SK-N-SH (cell line): Measurements from ENCODE around the gene CLN6. TPM values are rescaled to one million over a fixed set of nuclear protein-coding genes. Genes with fewer than 3 reads are reported as not detected.

Source experiments
- CTCF ChIA-PET: fragments of 300-600, 350-600 bp; formaldehyde crosslinking; extraction: SDS; loops from one replicate; lab custom pipeline; 2021; lab: Yijun Ruan, JAX
- POLR2A ChIA-PET: fragments of 350-600 bp; sonication (Branson Sonifier 250); formaldehyde crosslinking; extraction: SDS; loops from one replicate; lab custom pipeline; 2020; ENCODE audit warnings: antibody characterized with exemption, inconsistent platforms; lab: Yijun Ruan, JAX
- DNase-seq: peaks from one replicate; pipeline ENCODE4 v3.0.0; 2012
- H2AFZ ChIP-seq: fragments of 200-600 bp; sonication (generic); 2 replicates; pipeline ENCODE4 v1.8.1; 2016; ENCODE audit warnings: antibody characterized with exemption, mild to moderate bottlenecking, low read depth
- H3F3A ChIP-seq: fragments of 200-600 bp; sonication (generic); replicated peaks from 2 replicates; pipeline ENCODE3; 2016; ENCODE audit warnings: antibody characterized with exemption, mild to moderate bottlenecking; ENCODE audit not compliant: insufficient read depth
- H3K27ac ChIP-seq, 2 experiments: fragments of 200-500 bp in 1 of 2; fragments of 200-600 bp in 1 of 2; sonication (Bioruptor generic) in 1 of 2; sonication (generic), shearing (Covaris generic) in 1 of 2; 2 replicates each; pipeline versions ENCODE4 v1.5.1 to v1.6.1; 2014 to 2016; ENCODE audit warnings: low read depth in 2 of 2, inconsistent platforms in 1 of 2, low read length in 1 of 2, mild to moderate bottlenecking in 1 of 2, mixed read lengths in 1 of 2
- H3K27me3 ChIP-seq: fragments of 200-600 bp; sonication (generic), shearing (Covaris generic); 2 replicates; pipeline ENCODE4 v1.6.1; 2016; ENCODE audit warnings: mixed run types; ENCODE audit not compliant: insufficient read depth
- H3K36me3 ChIP-seq, 2 experiments: fragments of 200-500 bp in 1 of 2; fragments of 200-600 bp in 1 of 2; sonication (Bioruptor generic) in 1 of 2; sonication (generic) in 1 of 2; replicated peaks in 1 of 2; 2 replicates each; pipeline versions ENCODE3 to v1.5.1; 2014 to 2016; ENCODE audit warnings: low read length in 1 of 2, mild to moderate bottlenecking in 1 of 2; ENCODE audit not compliant: insufficient read depth in 2 of 2, control insufficient read depth in 1 of 2
- H3K4me1 ChIP-seq, 2 experiments: fragments of 200-500 bp in 1 of 2; fragments of 200-600 bp in 1 of 2; sonication (Bioruptor generic) in 1 of 2; sonication (generic), shearing (Covaris generic) in 1 of 2; 2 replicates each; pipeline versions ENCODE4 v1.5.1 to v1.6.1; 2014 to 2016; ENCODE audit warnings: low read depth in 1 of 2, low read length in 1 of 2, mixed run types in 1 of 2; ENCODE audit not compliant: insufficient read depth in 2 of 2, control insufficient read depth in 1 of 2
- H3K4me2 ChIP-seq: fragments of 200-600 bp; sonication (generic), shearing (Covaris generic); 2 replicates; pipeline ENCODE4 v1.6.1; 2017; ENCODE audit warnings: mixed run types
- H3K4me3 ChIP-seq, 2 experiments: fragments of 200-500 bp in 1 of 2; fragments of 200-600 bp in 1 of 2; sonication (Bioruptor generic) in 1 of 2; sonication (generic), shearing (Covaris generic) in 1 of 2; 2 replicates each; pipeline versions ENCODE4 v1.5.1 to v1.8.1; 2014 to 2016; ENCODE audit warnings: low read depth in 2 of 2, inconsistent platforms in 1 of 2, low read length in 1 of 2, mild to moderate bottlenecking in 1 of 2, mixed read lengths in 1 of 2, moderate library complexity in 1 of 2
- H3K79me2 ChIP-seq: fragments of 200-600 bp; sonication (generic); 2 replicates; pipeline ENCODE4 v1.8.1; 2017; ENCODE audit warnings: mild to moderate bottlenecking; ENCODE audit not compliant: insufficient read depth
- H3K9ac ChIP-seq: fragments of 200-600 bp; sonication (generic); 2 replicates; pipeline ENCODE4 v1.6.1; 2017; ENCODE audit warnings: mixed run types
- H3K9me2 ChIP-seq: fragments of 200-600 bp; sonication (generic); 2 replicates; pipeline ENCODE4 v1.6.1; 2017; ENCODE audit warnings: mixed run types
- H3K9me3 ChIP-seq: fragments of 200-600 bp; sonication (generic); 2 replicates; pipeline ENCODE4 v1.6.1; 2017; ENCODE audit warnings: mixed run types, mild to moderate bottlenecking, moderate library complexity
- H4K20me1 ChIP-seq: fragments of 200-600 bp; sonication (generic); 2 replicates; pipeline ENCODE4 v1.6.1; 2017; ENCODE audit warnings: mild to moderate bottlenecking, mixed run types; ENCODE audit not compliant: insufficient read depth
- CTCF ChIP-seq: fragments of 200-600 bp; sonication (generic); IDR thresholded peaks from 2 replicates; pipeline ENCODE4 v1.6.1; 2017; ENCODE audit warnings: antibody characterized with exemption, mild to moderate bottlenecking, moderate library complexity
- ELF1 ChIP-seq: IDR thresholded peaks from 2 replicates; pipeline ENCODE4 v1.4.0; 2012
- EP300 ChIP-seq, 2 experiments: IDR thresholded peaks; 2 replicates each; pipeline versions ENCODE4 v1.4.0 to v1.6.1; 2012; ENCODE audit warnings: borderline replicate concordance in 1 of 2, low read depth in 1 of 2, low read length in 1 of 2
- IRF3 ChIP-seq: fragments of 150-350 bp; IDR thresholded peaks from 2 replicates; pipeline ENCODE4 v1.6.1; 2016; ENCODE audit warnings: mild to moderate bottlenecking, low read depth, low read length
- MEF2A ChIP-seq: IDR thresholded peaks from 2 replicates; pipeline ENCODE4 v1.4.0; 2012; ENCODE audit warnings: low read depth, borderline replicate concordance
- MXI1 ChIP-seq: IDR thresholded peaks from 2 replicates; pipeline ENCODE4 v1.6.1; 2012; ENCODE audit warnings: mild to moderate bottlenecking, low read depth, low read length, improper control_type of control experiment
- NRF1 ChIP-seq: IDR thresholded peaks from 2 replicates; pipeline ENCODE4 v1.6.1; 2012; ENCODE audit warnings: low read depth, mild to moderate bottlenecking, low read length
- POLR2AphosphoS5 ChIP-seq: IDR thresholded peaks from 2 replicates; pipeline ENCODE4 v1.6.1; 2012; ENCODE audit warnings: low read depth, low read length
- RCOR1 ChIP-seq: fragments of 150-350 bp; IDR thresholded peaks from 2 replicates; pipeline ENCODE4 v1.6.1; 2017; ENCODE audit warnings: antibody characterized with exemption, low read length
- REST ChIP-seq: IDR thresholded peaks from 2 replicates; pipeline ENCODE4 v1.6.1; 2012; ENCODE audit warnings: mild to moderate bottlenecking, low read depth, low read length, moderate library complexity
- TAF1 ChIP-seq: IDR thresholded peaks from 2 replicates; pipeline ENCODE4 v1.6.1; 2012; ENCODE audit warnings: low read depth, mild to moderate bottlenecking, low read length, moderate library complexity, borderline replicate concordance
- TEAD4 ChIP-seq: IDR thresholded peaks from 2 replicates; pipeline ENCODE4 v1.4.0; 2012; ENCODE audit warnings: mild to moderate bottlenecking, borderline replicate concordance; ENCODE audit not compliant: insufficient read depth
- YY1 ChIP-seq: IDR thresholded peaks from 2 replicates; pipeline ENCODE4 v1.4.0; 2012; ENCODE audit warnings: low read depth, mild to moderate bottlenecking
- ZBTB33 ChIP-seq: IDR thresholded peaks from 2 replicates; pipeline ENCODE4 v1.4.0; 2012; ENCODE audit warnings: low read depth, borderline replicate concordance
- WGBS: methylation state at CpG from one replicate; pipeline ENCODE4 v1.1.6; 2017; ENCODE audit warnings: low lambda C conversion rate; 5-methylcytosine and 5-hydroxymethylcytosine counted together
- polyA plus RNA-seq, 3 experiments: library from polyadenylated mRNA; depleted of rRNA; stranded (reverse); fragments of >200 nt; gene quantifications; 2 replicates each; pipeline ENCODE4 v1.2.3, GENCODE V29; 2012

CLN6 gene
- polyA plus RNA-seq, 1 of the 3 experiments (the other 2 are of a cell fraction) = 27.5 TPM

DNA sequence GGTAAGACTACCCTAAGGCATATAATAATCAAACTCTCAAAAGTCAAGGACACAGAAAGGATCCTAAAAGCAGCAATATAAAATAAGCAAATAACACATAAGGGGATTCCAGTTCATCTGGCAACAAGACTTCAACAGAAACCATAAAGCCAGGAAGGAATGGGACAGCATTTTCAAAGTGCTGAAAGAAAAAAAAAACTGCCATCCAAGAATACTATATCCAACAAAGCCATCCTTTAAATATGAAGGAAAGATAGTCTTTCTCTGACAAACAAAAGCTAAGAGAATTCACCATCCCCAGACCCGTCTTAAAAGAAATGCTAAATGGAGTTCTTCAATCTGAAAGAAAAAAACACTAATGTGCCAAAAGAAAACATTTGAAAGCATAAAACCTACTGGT lies 14.7 kb upstream of the CLN6 start:
- Histone ChIP-seq H2AFZ (no peak overlapping the region), H3K4me3 (no peak overlapping the region), H3K79me2 (no peaks in the 10 kb centered on the region), H3K9me3 (0 out of 2 replicates have a peak, but pooled peaks cover 9% of the 10 kb centered on the region), H3K36me3 (no peaks in the 10 kb centered on the region), H3K27me3 (no peaks in the 10 kb centered on the region)
- POLR2A ChIA-PET = interaction anchor here (0.6 kb wide), 1 partner anchor 14 kb away, joined by 4 read pairs; no protein-coding TSS in a partner anchor
- DNase-seq = no peak
- TF ChIP-seq MEF2A (no peak), MXI1 (no peak), YY1 (no peak), REST (no peak), TEAD4 (no peak), TAF1 (no peak), ELF1 (no peak), EP300 (IDR thresholded peaks at IDR 0.05; ENCODE audit: borderline replicate concordance in 1 of 2, low read depth in 1 of 2, low read length in 1 of 2) (no peak), IRF3 (no peak), ZBTB33 (no peak), NRF1 (no peak), RCOR1 (no peak), CTCF (no peak), POLR2AphosphoS5 (no peak)
- TF ChIP-seq, all 33 proteins: peak for 0
- Histone ChIP-seq H3K4me1 (no peaks in the 10 kb centered on the region), H3K9ac (no peak overlapping the region), H4K20me1 (no peaks in the 10 kb centered on the region), H3F3A (no peaks in the 10 kb centered on the region), H3K27ac (no peak overlapping the region), H3K4me2 (no peak overlapping the region), H3K9me2 (no peaks in the 10 kb centered on the region)
- WGBS = 81% methylated on average over 1 of the region's 1 CpG
- CTCF ChIA-PET = interaction anchor here (1.5 to 2.4 kb wide), 2 partner anchors 9 to 62 kb away, joined by 4 to 10 read pairs; no protein-coding TSS in a partner anchor
